ENCODE measurements around the gene C6orf89.

C6orf89 gene

GRCh38 chr6:36852481-36853147, 33.1 kb upstream of the C6orf89 start:
- DNase-seq (ENCODE audit: low read depth): peak; percentile 40

- peak; percentile 59 for DNase-seq (ENCODE audit: low read depth)
Observed at GRCh38 chr6:36853325-36853724, 32.4 kb upstream of the C6orf89 start.

- no peak for DNase-seq (ENCODE audit: low read depth)
Observed at GRCh38 chr6:36855750-36856149, 30.0 kb upstream of the C6orf89 start.

DNA sequence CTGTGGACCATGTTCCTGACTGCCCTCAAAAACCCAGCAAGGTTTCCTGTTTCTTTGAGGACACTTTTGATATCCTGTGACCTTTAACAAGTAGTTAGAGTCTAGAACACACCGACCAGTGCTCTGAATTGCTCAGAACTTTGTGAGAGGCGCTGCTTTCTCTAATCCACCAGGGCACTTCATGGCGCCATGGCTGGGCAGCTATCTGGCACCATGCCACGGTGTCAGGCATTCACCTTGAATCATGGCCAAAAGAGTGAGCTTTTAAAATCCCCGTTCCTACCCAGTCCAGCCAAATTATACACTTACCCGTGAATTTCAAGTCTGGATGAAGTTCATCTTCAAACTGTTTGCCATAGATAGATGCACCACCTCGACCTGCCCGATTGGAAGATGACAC, 29.5 kb upstream of the C6orf89 start:
- no peak for DNase-seq (ENCODE audit: low read depth)

DNA sequence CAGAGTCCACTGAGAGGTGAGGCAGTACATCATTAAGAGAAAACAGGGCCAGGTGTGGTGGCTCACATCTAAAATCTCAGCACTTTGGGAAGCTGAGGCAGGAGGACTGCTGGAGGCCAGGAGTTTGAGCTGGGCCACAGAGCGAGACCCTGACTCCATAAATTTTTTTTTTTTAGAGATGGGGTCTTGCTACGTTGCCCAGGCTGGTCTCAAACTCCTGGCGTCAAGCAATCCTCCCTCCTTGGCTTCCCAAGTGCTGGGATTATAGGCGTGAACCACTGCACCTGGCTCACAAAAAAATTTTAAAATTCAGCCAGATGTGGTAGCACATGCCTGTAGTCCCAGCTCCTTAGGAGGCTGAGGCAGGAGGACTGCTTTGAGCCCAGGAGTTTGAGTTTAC, 28.4 kb upstream of the C6orf89 start:
- DNase-seq (ENCODE audit: low read depth): no peak

- DNase-seq (ENCODE audit: low read depth): no peak
Observed at GRCh38 chr6:36858407-36858981, 27.3 kb upstream of the C6orf89 start.

GRCh38 chr6:36860126-36860525, 25.6 kb upstream of the C6orf89 start:
- no peak for DNase-seq (ENCODE audit: low read depth)

GRCh38 chr6:36862164-36862847, 23.4 kb upstream of the C6orf89 start:
- no peak for DNase-seq (ENCODE audit: low read depth)

GRCh38 chr6:36862848-36863382, 22.8 kb upstream of the C6orf89 start:
- DNase-seq (ENCODE audit: low read depth): no peak

GRCh38 chr6:36863670-36864540, 21.8 kb upstream of the C6orf89 start:
- no peak for DNase-seq (ENCODE audit: low read depth)

GRCh38 chr6:36865835-36866234, 19.9 kb upstream of the C6orf89 start:
- no peak for DNase-seq (ENCODE audit: low read depth)

- no peak for DNase-seq (ENCODE audit: low read depth)
Observed at GRCh38 chr6:36867471-36868224, 18.1 kb upstream of the C6orf89 start.

DNA sequence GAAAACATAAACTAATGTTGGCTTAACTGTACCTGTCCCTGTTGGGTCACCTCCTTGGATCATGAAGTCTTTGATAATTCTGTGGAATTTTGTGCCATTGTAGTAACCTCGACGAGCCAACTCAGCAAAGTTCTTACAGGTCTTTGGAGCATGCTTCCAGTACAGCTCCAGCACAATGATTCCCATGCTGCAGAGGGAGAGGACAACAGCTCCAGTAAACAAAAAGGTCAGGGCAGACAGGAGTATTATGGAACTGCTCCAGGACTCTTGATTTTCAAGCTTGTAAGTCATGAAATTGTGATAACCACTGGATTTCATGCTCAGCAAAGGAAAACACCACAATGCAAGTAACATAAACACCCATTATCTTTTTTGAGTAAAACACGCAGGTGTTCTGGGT, 14.1 kb upstream of the C6orf89 start:
- DNase-seq (ENCODE audit: low read depth): no peak

DNA sequence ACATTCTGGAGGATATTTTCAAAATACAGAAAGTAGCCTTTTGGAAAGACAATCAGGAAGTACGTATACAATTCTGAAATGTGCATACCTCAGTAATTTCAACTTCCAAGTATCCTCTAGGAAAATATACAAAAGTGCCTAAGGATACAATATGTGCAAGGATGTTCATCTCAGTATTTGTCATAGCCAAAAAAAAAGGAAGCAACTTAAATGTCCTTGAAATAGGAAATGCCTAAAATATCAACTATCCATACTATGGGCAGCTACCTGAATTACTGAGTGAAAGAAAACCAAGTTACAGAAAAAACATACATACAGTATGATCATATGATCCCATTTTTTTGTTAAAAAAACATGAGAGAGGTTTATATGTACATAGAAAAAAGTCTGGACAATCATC, 12.6 kb upstream of the C6orf89 start:
- no peak for DNase-seq (ENCODE audit: low read depth)

GRCh38 chr6:36873612-36874442, 11.9 kb upstream of the C6orf89 start:
- DNase-seq (ENCODE audit: low read depth): no peak

DNA sequence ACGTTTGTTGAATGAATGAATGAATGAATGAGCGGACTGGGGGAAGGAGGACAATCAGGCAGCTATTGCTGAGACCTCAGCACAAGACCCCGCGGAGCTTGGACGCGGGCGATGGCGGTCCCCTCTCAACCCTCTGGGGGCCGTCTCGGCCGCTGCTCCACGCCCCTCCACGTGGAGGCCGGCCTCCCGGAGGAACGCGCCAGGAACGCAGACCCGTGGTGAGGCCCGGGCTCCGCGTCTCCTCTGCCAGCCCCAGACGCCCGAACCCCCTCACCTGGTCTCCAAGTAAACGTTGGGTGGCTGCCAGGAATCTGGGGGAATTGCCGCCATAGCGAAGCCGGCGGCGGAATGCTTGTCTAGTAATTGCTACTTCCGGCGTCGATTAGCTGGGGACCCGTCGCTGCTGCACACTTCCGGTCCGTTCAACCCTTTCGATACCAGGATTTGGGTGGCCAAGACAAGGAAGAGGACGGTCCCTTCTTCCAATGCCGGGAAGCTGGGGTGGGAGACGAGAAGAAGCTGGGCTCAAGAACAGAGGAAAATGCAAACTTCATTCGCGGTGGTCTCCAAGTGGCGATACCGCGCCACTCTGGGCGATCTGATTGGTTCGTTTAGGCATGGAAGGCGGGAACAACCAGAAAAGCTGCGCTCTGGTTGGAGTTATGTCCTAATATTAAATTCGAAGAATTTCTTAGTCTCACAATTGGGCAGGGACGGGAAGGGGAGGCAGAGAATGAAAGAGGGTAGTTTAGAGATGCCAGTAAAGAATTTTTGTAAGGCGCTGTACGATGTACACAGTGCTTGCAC, 11.1 kb upstream of the C6orf89 start, which contains the start of gene PPIL1:
PPIL1 (minus strand) TSS at position 361 of the 807 bp plus-strand sequence; CDS start at position 330, 31 bp downstream.
- peak; percentile 62 for DNase-seq (ENCODE audit: low read depth)

GRCh38 chr6:36875250-36875633, 10.5 kb upstream of the C6orf89 start:
- DNase-seq (ENCODE audit: low read depth): no peak

DNA sequence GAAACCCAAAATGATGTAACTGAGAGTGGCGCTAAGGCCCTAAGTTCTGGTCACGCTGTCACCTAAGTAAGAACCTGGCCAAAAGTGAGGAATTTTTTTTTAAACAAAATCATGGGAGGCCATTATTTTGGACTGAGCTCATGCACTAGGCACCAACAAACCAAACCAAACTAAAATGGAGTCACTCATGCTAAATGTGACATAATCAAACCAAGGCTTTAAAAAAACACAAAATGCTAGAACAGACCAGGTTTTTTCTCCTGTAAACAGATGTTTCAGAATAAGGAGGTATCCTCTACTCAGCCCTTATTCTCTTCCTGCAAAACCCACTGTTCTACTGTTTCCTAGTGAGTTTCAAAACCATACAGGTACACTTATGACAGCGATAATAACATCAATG, 1.1 kb upstream of the C6orf89 start:
- DNase-seq (ENCODE audit: low read depth): no peak

- no peak for DNase-seq (ENCODE audit: low read depth)
Observed at GRCh38 chr6:36886950-36887618, 1.3 kb downstream of the C6orf89 start.

All from non-pigmented ciliary epithelial cell (primary cell).